GM12872 (cell line): ENCODE data around the gene TET2.

Source experiments
- TF ChIP-seq, protein P1 (sequence below): IDR thresholded peaks from 3 replicates; pipeline ENCODE4 v1.5.1; 2011; ENCODE audit warnings: low read depth, mild to moderate bottlenecking, low read length, moderate library complexity; ENCODE audit not compliant: insufficient read depth

TET2 gene

DNA sequence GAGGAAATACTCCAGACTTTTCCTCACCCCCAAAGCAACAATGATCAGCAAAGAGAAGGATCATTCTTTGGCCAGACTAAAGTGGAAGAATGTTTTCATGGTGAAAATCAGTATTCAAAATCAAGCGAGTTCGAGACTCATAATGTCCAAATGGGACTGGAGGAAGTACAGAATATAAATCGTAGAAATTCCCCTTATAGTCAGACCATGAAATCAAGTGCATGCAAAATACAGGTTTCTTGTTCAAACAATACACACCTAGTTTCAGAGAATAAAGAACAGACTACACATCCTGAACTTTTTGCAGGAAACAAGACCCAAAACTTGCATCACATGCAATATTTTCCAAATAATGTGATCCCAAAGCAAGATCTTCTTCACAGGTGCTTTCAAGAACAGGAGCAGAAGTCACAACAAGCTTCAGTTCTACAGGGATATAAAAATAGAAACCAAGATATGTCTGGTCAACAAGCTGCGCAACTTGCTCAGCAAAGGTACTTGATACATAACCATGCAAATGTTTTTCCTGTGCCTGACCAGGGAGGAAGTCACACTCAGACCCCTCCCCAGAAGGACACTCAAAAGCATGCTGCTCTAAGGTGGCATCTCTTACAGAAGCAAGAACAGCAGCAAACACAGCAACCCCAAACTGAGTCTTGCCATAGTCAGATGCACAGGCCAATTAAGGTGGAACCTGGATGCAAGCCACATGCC lies 89.7 kb downstream of the TET2 start:
- TF ChIP-seq, protein P1, sequence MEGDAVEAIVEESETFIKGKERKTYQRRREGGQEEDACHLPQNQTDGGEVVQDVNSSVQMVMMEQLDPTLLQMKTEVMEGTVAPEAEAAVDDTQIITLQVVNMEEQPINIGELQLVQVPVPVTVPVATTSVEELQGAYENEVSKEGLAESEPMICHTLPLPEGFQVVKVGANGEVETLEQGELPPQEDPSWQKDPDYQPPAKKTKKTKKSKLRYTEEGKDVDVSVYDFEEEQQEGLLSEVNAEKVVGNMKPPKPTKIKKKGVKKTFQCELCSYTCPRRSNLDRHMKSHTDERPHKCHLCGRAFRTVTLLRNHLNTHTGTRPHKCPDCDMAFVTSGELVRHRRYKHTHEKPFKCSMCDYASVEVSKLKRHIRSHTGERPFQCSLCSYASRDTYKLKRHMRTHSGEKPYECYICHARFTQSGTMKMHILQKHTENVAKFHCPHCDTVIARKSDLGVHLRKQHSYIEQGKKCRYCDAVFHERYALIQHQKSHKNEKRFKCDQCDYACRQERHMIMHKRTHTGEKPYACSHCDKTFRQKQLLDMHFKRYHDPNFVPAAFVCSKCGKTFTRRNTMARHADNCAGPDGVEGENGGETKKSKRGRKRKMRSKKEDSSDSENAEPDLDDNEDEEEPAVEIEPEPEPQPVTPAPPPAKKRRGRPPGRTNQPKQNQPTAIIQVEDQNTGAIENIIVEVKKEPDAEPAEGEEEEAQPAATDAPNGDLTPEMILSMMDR: no peak

DNA sequence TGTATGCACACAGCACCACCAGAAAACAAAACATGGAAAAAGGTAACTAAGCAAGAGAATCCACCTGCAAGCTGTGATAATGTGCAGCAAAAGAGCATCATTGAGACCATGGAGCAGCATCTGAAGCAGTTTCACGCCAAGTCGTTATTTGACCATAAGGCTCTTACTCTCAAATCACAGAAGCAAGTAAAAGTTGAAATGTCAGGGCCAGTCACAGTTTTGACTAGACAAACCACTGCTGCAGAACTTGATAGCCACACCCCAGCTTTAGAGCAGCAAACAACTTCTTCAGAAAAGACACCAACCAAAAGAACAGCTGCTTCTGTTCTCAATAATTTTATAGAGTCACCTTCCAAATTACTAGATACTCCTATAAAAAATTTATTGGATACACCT lies 90.2 kb downstream of the TET2 start:
- TF ChIP-seq, protein P1: no peak

DNA sequence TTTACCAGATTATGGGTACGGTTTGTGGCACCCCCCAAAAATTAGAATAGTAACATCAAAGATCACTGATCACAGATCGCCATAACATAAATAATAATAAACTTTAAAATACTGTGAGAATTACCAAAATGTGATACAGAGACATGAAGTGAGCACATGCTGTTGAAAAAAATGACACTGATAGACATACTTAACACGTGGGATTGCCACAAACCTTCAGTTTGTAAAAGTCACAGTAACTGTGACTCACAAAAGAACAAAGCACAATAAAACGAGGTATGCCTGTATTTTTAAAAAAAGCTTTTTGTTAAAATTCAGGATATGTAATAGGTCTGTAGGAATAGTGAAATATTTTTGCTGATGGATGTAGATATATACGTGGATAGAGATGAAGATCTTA lies 93.4 kb downstream of the TET2 start:
- TF ChIP-seq, protein P1: no peak

DNA sequence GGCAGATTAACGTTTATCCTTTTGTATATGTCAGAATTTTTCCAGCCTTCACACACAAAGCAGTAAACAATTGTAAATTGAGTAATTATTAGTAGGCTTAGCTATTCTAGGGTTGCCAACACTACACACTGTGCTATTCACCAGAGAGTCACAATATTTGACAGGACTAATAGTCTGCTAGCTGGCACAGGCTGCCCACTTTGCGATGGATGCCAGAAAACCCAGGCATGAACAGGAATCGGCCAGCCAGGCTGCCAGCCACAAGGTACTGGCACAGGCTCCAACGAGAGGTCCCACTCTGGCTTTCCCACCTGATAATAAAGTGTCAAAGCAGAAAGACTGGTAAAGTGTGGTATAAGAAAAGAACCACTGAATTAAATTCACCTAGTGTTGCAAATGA lies 94.8 kb downstream of the TET2 start:
- TF ChIP-seq, protein P1: no peak

DNA sequence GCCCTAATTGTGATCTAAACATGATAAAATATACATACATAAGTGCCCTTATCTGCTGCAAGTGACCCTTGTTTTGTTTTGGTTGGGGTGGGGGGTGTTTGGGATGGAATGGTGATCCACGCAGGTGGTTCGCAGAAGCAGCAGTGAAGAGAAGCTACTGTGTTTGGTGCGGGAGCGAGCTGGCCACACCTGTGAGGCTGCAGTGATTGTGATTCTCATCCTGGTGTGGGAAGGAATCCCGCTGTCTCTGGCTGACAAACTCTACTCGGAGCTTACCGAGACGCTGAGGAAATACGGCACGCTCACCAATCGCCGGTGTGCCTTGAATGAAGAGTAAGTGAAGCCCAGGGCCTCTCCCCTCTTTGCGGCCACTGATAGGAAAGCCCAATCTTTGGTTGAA lies 96.8 kb downstream of the TET2 start:
- TF ChIP-seq, protein P1: no peak

DNA sequence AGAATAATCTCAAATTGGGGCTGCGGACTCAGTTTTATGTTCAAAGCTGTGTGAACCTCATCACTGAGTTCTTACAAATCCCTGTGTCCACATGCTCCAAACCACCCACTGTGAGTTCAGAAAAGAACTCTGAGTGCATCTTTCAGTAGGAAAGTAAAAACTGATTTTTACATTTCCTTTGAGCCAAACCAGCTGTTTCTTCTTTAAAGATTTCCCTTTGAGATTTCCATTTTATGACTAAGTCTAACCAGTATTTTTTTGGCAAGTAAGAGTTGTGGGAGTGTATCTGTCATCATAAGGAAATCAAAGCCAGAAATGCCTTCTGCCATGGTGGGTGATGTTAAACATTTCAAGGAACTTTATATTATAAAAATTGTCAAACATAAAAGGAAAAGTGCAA lies 100.0 kb downstream of the TET2 start:
- TF ChIP-seq, protein P1: no peak

DNA sequence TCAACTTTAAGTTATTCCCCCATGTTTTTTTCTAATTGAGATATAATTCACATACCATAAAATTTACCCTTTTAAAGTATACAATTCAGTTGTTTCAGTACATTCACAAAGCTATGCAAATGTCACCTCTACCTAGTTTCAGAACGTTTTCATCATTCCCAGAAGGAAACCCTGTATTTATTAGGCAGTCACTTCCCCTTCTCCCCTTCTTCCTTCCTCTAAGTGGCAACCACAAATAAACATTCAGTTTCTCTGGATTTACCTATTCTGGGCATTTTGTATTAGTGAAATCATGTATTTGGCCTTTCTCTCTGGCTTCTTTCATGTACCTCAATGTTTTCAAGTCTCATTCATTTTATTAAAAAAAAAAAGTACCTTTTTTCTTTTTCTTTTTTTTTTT lies 101.9 kb downstream of the TET2 start:
- TF ChIP-seq, protein P1: no peak
